Stimulated activated CD4-positive, alpha-beta T cell treated with anti-CD3 and anti-CD28 coated beads, Interleukin-2, amount 100 ng/mL, for 48 hours (primary cell): ENCODE results near the gene ARID4A.
"Not testable (repeated sequence)": the region's sequence is repeated elsewhere in the genome, so short reads cannot be mapped to it uniquely, and the experiment has no call there.

ENCODE experiments used
- DNase-seq, 2 donors: peaks; one replicate each; pipeline ENCODE4 v3.0.0-alpha.2; 2020

The ARID4A gene

DNA sequence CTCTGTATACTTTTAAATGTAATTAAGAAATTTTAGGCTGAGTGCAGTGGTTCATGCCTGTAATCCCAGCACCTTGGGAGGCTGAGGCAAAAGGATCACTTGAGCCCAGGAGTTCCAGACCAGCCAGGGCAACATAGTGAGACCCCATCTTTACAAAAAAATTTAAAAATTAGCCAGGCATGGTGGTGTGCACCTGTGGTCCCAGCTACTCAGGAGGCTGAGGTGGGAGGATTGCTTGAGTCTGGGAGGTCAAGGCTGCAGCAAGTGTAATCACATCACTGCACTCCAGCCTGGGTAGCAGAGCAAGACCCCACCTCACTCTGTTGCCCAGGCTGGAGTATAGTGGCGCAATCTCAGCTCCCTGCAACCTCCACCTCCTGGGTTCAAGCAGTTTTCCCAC, 63.9 kb downstream of the ARID4A start:
- DNase-seq: not testable (repeated sequence)

- DNase-seq: no peak
Observed at GRCh38 chr14:58362798-58363412, 64.5 kb downstream of the ARID4A start.

DNA sequence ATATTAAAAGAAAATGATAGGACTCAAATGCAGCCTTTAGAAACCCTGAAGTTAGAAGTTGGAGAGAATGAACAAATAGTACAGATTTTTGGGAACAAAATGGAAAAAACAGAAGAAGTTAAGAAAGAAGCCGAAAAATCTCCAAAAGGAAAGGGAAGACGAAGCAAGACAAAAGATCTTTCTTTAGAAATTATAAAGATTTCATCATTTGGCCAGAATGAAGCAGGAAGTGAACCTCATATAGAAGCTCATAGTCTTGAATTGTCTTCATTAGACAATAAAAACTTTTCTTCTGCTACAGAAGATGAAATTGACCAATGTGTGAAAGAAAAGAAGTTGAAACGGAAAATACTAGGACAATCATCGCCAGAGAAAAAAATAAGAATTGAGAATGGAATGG, 66.0 kb downstream of the ARID4A start:
- no peak for DNase-seq

DNA sequence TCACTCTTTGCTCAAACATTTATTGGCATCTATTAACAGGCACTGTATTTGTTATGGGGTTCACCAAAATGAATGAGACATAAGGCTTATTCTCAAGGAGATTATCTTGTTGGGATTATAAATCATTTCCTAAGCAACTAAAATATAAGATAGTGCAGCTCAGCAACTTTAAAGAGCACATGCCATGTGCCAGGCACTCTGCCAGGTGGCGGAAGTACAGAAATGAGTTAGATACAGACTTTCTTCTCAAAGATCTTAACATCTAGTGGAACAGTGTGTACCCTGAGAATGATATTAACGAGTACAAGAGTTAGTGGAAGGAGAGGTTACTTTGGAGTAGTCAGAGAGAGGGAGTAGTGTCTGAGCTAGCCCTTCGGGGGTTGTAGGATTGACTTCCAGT, 68.9 kb downstream of the ARID4A start:
- no peak for DNase-seq

- no peak for DNase-seq
Observed at GRCh38 chr14:58368956-58369355, 70.6 kb downstream of the ARID4A start.

GRCh38 chr14:58376791-58377190, 78.4 kb downstream of the ARID4A start:
- DNase-seq: no peak

DNA sequence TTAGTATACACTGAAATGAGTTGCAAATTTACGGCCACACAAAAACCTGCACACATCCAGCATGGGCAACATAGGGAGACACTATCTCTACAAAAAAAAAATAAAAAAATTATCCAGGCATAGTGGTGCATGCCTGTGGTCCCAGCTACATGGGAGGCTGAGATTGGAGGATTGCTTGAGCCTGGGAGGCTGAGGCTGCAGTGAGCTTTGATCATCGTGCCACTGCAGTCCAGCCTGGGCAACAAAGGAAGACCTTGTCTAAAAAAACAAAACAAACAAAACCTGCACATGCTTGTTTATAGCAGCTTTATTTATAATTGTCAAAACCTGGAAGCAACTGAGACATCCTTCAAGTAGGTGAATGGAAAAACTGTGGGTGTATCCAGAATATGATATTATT, 92.5 kb downstream of the ARID4A start:
- no peak for DNase-seq

DNA sequence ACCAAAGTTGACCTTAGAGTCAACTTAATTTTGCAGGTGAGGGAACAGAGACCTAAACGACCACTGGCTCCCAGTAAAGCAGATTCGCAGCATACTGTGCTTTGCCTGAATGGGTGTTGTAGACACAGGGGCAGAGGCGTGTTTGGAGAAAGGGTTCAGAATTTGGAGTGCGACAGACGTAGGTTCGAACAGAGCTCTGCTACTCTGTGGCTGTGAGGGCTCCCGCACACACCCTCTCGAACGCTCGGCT, 97.1 kb downstream of the ARID4A start:
- DNase-seq: no peak

DNA sequence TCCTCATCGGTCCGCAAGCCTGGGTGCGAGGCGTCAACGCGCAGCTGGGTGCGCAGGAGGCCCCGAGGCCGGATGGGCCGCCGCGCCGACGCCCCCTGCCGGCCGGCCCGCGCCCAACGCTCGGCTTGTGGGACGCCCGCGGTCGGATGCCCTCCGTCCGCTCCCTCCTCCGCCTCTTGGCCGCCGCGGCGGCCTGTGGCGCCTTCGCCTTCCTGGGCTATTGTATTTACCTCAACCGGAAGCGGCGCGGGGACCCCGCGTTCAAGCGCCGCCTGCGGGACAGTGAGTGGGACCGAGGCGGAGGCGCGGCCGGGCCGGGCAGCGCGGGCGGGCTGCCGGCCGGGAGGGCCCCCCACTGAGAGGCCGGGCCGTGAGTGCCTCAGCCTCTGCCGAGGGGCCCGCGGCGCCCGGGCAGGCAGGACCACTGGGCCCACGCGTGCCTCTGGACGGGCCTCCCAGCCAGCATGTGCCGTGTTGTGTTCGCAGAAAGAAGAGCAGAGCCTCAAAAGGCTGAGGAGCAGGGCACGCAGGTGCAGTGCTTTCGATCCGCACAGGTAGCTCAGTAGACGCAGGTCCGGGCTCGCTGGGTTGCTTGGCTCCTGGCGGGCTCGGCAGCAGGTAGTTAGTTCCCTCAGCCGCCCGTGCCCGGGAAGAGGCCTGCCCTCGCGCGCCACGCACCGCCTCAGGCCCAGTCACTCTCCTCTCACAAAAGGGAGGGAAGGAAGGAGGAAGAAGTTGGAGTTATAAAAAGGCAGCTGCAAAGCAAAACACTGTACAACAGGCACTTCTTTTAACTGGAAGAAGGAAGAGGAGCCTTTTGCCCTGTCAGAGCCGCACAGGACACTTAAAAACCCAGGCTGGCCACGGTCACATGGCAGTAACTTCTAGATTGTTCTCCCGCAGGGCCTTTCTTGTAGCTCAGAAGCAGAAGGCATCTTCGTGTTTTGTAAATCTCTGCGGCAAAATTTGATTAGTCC, 97.7 kb downstream of the ARID4A start, which contains the start of gene TOMM20L:
TOMM20L (plus strand) TSS at position 119 of the 977 bp plus-strand sequence; CDS start at position 147, 28 bp downstream.
- peak; percentile 64 to 76 for DNase-seq

DNA sequence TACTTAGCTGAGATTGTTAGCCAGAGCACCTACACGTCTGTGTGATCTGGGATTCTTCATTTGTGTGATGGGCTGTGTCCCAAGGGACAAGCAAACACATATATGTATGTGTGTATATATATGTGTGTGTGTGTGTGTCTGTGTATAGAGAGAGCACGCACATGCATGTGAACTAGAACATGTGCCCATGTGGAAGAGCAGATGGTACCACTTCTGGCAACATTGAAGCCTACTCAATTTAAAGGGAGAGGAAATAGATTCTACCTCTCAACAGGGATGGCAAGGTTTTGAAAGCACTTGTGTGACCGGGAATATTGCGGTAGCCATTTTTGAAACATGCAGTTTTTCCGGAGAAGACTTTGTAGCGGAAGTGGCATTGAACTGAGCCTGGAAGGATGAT, 98.8 kb downstream of the ARID4A start:
- DNase-seq: no peak

GRCh38 chr14:58398495-58398894, 100.1 kb downstream of the ARID4A start:
- no peak for DNase-seq

- DNase-seq: no peak
Observed at GRCh38 chr14:58398895-58399294, 100.5 kb downstream of the ARID4A start.

GRCh38 chr14:58401587-58401986, 103.2 kb downstream of the ARID4A start:
- DNase-seq: no peak

- DNase-seq: no peak
Observed at GRCh38 chr14:58408681-58409215, 110.4 kb downstream of the ARID4A start.

DNA sequence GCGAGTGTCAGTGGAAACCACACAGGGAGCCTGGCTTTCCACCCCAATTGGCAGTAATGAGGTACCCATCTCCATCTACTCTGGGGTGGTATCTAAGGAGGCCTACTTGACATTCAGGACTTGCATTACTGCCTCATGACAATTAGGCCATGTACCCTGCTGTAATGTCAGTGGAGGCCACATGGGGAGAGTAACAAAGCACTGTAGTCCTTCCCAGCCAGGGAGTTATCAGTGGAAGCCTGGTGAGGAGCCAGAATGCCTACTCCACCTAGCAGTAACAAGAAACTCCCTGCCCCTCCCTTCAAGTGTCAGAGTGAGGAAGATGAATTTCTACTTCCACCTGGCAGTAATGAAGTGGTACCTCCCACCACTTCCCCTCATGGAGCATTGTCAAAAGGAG, 116.5 kb downstream of the ARID4A start:
- no peak for DNase-seq

- no peak for DNase-seq
Observed at GRCh38 chr14:58415636-58416547, 117.5 kb downstream of the ARID4A start.

DNA sequence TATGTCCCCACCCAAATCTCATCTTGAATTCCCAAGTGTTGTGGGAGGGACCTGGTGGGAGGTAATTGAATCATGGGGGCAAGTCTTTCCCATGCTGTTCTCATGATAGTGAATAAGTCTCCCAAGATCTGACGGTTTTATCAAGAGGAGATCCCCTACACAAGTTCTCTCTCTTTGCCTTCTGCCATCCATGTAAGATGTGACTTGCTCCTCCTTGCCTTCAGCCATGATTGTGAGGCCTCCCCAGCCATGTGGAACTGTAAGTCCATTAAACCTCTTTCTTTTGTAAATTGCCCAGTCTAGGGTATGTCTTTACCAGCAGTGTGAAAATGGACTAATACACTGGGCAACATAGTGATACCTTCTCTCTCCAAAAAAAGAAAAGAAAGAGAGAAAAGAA, 118.6 kb downstream of the ARID4A start:
- DNase-seq: not testable (repeated sequence)
